Nephron progenitor cell (in vitro differentiated cells): Measurements from ENCODE around the gene GIMD1.

ENCODE experiments used
- DNase-seq: peaks from one replicate; pipeline ENCODE4 v3.0.0; 2021
- H3K27ac Mint-ChIP-seq: 2 replicates; pipeline ENCODE4 v1.8.0; 2021; ENCODE audit warnings: mild to moderate bottlenecking, moderate library complexity, mixed read lengths
- H3K27me3 Mint-ChIP-seq: 2 replicates; pipeline ENCODE4 v1.8.0; 2021; ENCODE audit warnings: mild to moderate bottlenecking, low read depth, mixed read lengths; ENCODE audit not compliant: poor library complexity
- H3K36me3 Mint-ChIP-seq: 2 replicates; pipeline ENCODE4 v1.8.0; 2021; ENCODE audit warnings: low read depth, mixed read lengths
- H3K4me1 Mint-ChIP-seq: 2 replicates; pipeline ENCODE4 v1.8.0; 2021; ENCODE audit warnings: mixed read lengths
- H3K4me3 Mint-ChIP-seq: 2 replicates; pipeline ENCODE4 v1.8.0; 2021; ENCODE audit warnings: mild to moderate bottlenecking, moderate library complexity, mixed read lengths
- H3K9me3 Mint-ChIP-seq: 2 replicates; pipeline ENCODE4 v1.8.0; 2021; ENCODE audit warnings: mild to moderate bottlenecking, moderate library complexity, mixed read lengths
- TF ChIP-seq, protein P1 (sequence below): fragments of 200-600 bp; sonication (generic); IDR thresholded peaks from 2 replicates; pipeline ENCODE4 v1.5.0; 2021; ENCODE audit warnings: antibody characterized with exemption

The GIMD1 gene

DNA sequence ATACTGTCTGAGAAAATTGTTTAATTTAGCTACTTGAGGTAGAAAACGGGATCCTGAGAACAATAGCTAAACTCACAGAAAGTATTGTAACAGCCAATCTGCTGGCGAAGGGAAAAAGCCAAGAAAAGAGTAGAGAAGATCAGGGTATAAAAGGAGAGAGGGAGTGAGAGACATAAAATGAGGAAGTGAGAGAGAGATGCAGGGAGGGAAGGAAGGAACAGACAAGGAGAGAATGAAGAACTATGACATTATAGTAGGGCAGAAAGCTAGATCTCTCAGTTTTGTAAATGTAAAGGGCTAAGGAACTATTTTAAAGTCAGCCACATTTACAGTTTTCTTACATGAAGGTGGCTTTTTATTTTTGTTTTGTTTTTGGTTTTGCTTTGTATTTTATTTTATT lies 1.6 kb upstream of the GIMD1 start:
- no peak for DNase-seq
- H3K4me3 Mint-ChIP-seq, result no peak overlapping the region

DNA sequence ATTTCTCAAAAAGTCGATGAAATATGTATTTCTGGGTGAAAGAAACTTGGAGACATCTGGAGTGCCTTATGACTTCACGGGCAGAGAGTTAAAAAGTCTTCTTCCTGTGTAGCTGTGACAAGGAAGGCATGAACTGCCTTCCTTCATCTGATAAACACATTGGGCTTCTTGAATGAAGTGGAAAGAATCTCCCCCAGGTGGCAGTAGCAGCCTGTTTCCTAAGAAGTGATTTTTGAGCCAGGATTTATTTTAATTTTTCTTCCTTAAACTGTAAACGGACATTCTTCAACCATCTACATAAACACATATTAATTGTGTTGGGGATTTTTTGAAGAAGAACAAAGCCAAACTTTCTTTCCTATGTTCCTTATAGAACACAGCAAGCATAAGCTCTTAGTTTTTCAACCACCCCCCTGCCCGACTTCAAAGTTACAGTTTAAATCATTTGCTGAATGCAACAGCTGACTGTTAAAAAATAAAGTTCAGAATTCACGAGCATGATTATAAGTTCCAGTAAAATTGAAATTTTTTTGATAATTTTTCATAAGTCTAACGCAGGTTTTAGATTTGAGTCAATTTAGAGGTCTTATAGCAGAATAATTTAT lies 980 bp upstream of the GIMD1 start:
- H3K4me3 Mint-ChIP-seq, result no peak overlapping the region
- no peak overlapping the region for H3K27ac Mint-ChIP-seq
- TF ChIP-seq, protein P1, sequence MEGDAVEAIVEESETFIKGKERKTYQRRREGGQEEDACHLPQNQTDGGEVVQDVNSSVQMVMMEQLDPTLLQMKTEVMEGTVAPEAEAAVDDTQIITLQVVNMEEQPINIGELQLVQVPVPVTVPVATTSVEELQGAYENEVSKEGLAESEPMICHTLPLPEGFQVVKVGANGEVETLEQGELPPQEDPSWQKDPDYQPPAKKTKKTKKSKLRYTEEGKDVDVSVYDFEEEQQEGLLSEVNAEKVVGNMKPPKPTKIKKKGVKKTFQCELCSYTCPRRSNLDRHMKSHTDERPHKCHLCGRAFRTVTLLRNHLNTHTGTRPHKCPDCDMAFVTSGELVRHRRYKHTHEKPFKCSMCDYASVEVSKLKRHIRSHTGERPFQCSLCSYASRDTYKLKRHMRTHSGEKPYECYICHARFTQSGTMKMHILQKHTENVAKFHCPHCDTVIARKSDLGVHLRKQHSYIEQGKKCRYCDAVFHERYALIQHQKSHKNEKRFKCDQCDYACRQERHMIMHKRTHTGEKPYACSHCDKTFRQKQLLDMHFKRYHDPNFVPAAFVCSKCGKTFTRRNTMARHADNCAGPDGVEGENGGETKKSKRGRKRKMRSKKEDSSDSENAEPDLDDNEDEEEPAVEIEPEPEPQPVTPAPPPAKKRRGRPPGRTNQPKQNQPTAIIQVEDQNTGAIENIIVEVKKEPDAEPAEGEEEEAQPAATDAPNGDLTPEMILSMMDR, result peak; percentile 73
- H3K4me1 Mint-ChIP-seq, result peaks cover 29% of the 10 kb centered on the region
- H3K9me3 Mint-ChIP-seq, result no peaks in the 10 kb centered on the region
- DNase-seq, result peak; percentile 28
- H3K27me3 Mint-ChIP-seq, result no peaks in the 10 kb centered on the region
- no peaks in the 10 kb centered on the region for H3K36me3 Mint-ChIP-seq

More for the DNA sequence above, 1.6 kb upstream of the GIMD1 start:
- H3K4me1 Mint-ChIP-seq, result peaks cover 29% of the 10 kb centered on the region
- H3K27ac Mint-ChIP-seq, result peak overlapping the region; percentile 64
- H3K36me3 Mint-ChIP-seq, result no peaks in the 10 kb centered on the region
- no peaks in the 10 kb centered on the region for H3K9me3 Mint-ChIP-seq
- no peaks in the 10 kb centered on the region for H3K27me3 Mint-ChIP-seq
- TF ChIP-seq, protein P1, result no peak

DNA sequence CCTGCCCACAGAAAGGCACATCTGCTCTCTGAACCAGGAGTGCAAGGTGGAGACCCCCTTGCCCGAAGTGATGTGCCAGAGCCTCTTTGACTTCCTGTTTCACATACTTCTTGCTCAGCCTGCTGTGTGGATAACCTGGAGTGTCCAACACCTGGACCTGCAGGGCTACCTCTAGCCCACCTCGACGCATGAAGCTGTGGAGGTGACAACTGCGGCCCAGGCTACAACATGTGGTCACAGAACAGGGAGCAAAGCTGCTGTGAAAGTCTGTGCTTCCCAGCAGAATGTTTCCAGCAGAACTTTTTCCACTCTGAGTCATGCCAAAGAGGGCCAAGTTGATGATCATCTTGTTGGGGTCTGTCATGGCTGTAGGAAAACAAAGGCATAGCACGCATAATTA lies 1.5 kb downstream of the GIMD1 start:
- Mint-ChIP-seq H3K4me1 (peaks cover 30% of the 10 kb centered on the region), H3K36me3 (no peaks in the 10 kb centered on the region), H3K27me3 (no peaks in the 10 kb centered on the region), H3K4me3 (no peak overlapping the region), H3K27ac (no peak overlapping the region), H3K9me3 (no peaks in the 10 kb centered on the region)
- TF ChIP-seq, protein P1, result no peak
- no peak for DNase-seq

DNA sequence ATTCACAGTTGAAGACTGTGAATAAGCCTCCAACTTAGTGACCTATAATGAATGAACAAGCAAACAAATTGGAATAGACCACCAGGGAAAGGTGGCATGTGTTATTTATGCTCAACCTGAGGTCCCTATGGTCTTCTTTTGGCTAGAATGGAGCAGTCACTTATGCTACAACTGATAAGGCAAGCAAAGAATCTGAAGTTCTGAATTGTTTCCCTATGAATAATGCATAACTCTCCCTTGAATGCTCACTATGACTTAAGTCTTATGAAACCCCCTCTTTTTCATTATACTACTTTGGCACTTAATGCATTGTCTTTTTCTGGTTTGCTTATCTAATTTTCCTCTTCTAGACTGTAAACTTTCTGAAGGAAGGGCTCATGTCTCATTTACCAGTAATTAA lies 2.6 kb downstream of the GIMD1 start:
- Mint-ChIP-seq H3K27ac (no peak overlapping the region), H3K36me3 (no peaks in the 10 kb centered on the region)
- TF ChIP-seq, protein P1, result no peak

DNA sequence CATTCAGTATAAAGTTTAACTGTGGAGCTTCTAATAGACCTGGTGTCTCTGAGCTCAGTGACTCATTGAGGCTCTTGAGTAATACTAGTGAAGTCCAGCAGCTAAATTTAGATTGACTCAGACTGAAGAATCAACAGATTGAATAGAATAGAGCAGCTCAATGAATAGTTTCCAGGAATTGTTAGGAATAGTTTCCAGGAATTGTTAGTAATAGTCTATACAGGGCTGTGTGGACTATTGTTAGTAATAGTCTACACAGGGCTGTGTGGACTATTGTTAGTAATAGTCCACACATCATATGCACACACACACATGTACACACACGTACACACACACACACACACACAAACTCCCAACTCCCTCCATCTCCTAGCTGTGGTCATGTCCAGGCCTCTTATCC lies 3.0 kb downstream of the GIMD1 start:
- Mint-ChIP-seq H3K27ac (no peak overlapping the region), H3K27me3 (no peaks in the 10 kb centered on the region), H3K4me1 (peaks cover 18% of the 10 kb centered on the region)

More for the DNA sequence above, 2.6 kb downstream of the GIMD1 start:
- Mint-ChIP-seq H3K27me3 (no peaks in the 10 kb centered on the region), H3K4me3 (no peak overlapping the region), H3K4me1 (peaks cover 19% of the 10 kb centered on the region), H3K9me3 (no peaks in the 10 kb centered on the region)
- DNase-seq, result no peak

DNA sequence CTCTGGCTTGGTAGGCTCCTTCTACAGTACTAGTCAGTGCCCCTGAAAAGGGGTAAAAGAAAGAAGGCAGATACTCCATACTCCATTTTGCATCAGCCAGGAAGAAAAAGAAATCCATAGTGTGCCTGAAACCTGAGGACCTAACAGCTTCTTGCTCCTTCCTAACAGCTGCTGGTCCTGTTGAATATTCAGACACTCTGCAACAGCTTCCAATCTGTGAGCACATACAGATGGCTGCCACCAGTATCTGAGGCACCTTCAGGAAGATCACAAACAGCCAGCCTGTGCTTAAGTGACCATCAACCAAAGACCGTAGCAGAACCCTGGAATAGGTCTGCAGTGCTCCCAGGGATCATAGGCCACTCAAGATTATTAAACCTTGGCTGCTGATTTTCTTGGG lies 4.3 kb downstream of the GIMD1 start:
- DNase-seq, result no peak
- TF ChIP-seq, protein P1, result no peak
- Mint-ChIP-seq H3K27me3 (no peaks in the 10 kb centered on the region), H3K9me3 (no peaks in the 10 kb centered on the region), H3K4me1 (peaks cover 6% of the 10 kb centered on the region), H3K4me3 (no peak overlapping the region), H3K36me3 (no peaks in the 10 kb centered on the region), H3K27ac (no peak overlapping the region)

More for the DNA sequence above, 3.0 kb downstream of the GIMD1 start:
- TF ChIP-seq, protein P1, result no peak
- Mint-ChIP-seq H3K36me3 (no peaks in the 10 kb centered on the region), H3K9me3 (no peaks in the 10 kb centered on the region), H3K4me3 (no peak overlapping the region)
- DNase-seq, result no peak
